NCI-H748 treated with DMSO at 0.1 percent for 48 hours (cell line): Measurements from ENCODE around the gene PCDHA10.
A peak's percentile ranks its signal among the peaks of the same experiment; 100 is the strongest.
"Not testable (repeated sequence)": the region's sequence is repeated elsewhere in the genome, so short reads cannot be mapped to it uniquely, and the experiment has no call there.

Experiments
- DNase-seq: peaks from one replicate; lab custom pipeline; 2025; lab: John Stamatoyannopoulos, UW

The PCDHA10 gene

GRCh38 chr5:140840978-140841962 is 14.4 kb upstream of the PCDHA10 start, which contains the start of gene PCDHA8:
Gene PCDHA8 (plus strand): TSS chr5:140841187. CDS start chr5:140841322, 135 bp downstream.
- DNase-seq: peak; percentile 79

GRCh38 chr5:140842798-140843733 is 12.6 kb upstream of the PCDHA10 start:
- no peak for DNase-seq

GRCh38 chr5:140848139-140849102 is 7.3 kb upstream of the PCDHA10 start, which contains the start of gene PCDHA9:
Gene PCDHA9 (plus strand): TSS chr5:140848382. CDS start chr5:140848496, 114 bp downstream.
- not testable (repeated sequence) for DNase-seq

- not testable (repeated sequence) for DNase-seq
Observed at GRCh38 chr5:140849831-140850634, 5.7 kb upstream of the PCDHA10 start.

- DNase-seq: no peak
Observed at GRCh38 chr5:140857177-140857986, 1.7 kb downstream of the PCDHA10 start.

GRCh38 chr5:140857987-140858240 is 2.2 kb downstream of the PCDHA10 start:
- no peak for DNase-seq

GRCh38 chr5:140862441-140863295 is 7.0 kb downstream of the PCDHA10 start:
- DNase-seq: no peak

GRCh38 chr5:140868721-140869554 is 13.2 kb downstream of the PCDHA10 start, which contains the start of gene PCDHA11:
Gene PCDHA11 (plus strand): TSS chr5:140868957. CDS start chr5:140869104, 147 bp downstream.
- peak; percentile 84 for DNase-seq

- DNase-seq: no peak
Observed at GRCh38 chr5:140869555-140869886, 13.8 kb downstream of the PCDHA10 start.

- no peak for DNase-seq
Observed at GRCh38 chr5:140870221-140871201, 14.8 kb downstream of the PCDHA10 start.

GRCh38 chr5:140875085-140876065 is 19.7 kb downstream of the PCDHA10 start, which contains the start of gene PCDHA12:
Gene PCDHA12 (plus strand): TSS chr5:140875308. CDS start chr5:140875473, 165 bp downstream.
- no peak for DNase-seq

- not testable (repeated sequence) for DNase-seq
Observed at GRCh38 chr5:140876541-140877261, 21.0 kb downstream of the PCDHA10 start.

GRCh38 chr5:140877262-140877581 is 21.5 kb downstream of the PCDHA10 start:
- no peak for DNase-seq

- peak; percentile 85 for DNase-seq
Observed at GRCh38 chr5:140881889-140882590, 26.3 kb downstream of the PCDHA10 start, which contains the start of gene PCDHA13. Gene PCDHA13 (plus strand): TSS chr5:140882124. CDS start chr5:140882269, 145 bp downstream.
